ENCODE data around the gene PRODH.
"Not testable (repeated sequence)": the region's sequence is repeated elsewhere in the genome, so short reads cannot be mapped to it uniquely, and the experiment has no call there.

PRODH gene

DNA sequence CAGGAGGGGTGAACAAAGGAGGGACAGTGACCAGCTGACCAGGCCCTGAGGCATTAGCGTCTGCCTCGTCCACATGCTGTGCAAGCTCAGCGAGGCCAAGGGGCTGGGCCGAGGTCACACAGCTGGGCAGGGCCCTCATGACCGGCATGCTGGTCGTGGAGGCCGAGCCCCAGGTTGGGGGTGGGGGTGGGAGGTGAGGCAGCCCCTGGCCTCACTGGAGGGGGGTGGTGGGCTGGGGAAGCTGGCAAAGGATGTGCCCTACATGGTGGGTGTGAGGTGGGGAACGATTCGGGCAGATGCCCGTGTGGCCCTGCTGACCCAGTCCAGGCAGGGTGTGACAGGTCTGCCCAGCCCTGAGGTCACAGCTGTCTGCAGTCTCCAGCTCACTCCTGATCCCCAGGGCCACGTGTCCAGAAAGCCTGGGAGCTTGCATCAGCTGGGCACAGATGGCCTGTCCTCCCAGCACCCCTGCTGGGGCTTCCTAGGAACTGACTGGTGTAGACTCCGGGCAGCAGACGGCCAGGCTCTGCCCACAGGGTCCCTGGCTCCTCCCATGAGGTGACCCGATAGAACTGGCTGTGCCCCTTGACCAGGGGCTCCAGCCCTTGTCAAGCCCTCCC lies 31.4 kb upstream of the PRODH start:
- DNase-seq, result not testable (repeated sequence)

DNA sequence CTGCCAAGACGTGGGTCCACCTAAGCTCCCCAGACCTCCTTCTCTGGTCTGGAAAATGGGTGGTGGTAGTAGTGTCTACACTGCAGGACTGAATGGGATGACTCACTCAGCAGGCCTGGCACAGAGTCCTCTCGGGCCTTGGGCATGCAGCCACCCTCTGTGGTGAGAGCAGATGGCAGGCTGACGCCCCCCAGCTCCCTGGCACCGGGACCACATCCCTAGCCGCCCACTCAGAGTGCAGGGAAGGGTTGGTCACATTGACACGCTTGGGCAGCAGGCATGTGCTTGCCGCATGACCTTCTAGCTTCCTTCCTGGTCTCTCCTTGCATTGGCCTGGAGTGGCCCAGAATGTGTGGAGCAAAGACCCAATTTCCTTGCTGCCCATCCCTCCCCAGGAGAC lies 30.7 kb upstream of the PRODH start:
- no peak for DNase-seq

DNA sequence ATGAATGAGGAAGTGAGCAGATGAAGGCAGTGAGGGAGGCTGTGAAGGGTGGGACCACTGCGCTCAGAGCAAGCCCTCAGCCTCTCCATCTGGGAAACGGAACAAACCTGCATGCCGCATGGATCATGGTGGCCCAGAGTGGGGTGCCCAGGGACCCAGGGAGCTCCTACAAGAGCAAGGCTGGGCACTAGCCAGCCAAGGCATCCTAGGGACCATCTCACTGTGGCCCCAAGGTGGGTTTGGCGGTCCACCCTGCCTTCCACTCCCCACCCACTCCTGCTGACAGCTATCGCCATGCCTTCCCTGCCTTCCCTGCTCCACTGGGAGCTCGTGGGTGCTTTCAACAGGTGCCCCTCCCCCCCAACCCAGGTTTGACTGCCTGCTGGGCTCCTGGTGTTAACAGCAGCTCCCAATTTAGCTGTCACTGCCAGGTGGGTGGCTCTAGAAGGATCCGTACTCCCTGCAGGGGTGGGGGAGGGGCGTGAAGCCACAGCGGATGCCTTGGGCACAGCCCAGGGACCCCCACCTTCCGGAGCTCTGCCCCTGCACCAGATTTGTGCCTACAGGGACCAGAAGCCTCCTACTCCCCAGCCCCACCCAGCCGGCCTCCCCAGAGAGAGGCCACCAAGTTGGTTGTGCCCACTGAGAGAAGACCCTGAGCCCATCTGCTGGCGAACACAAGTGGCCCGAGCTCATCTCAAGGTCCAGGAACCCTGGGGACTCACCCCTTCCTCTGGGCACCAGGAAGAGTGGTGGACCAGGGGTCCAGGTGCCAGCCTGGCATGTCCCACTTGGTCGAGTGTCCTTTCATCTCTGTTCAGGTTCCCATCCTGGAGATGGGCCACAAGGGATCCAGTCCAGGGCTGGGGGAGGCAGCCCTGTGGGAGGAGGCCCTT lies 29.7 kb upstream of the PRODH start:
- no peak for DNase-seq

DNA sequence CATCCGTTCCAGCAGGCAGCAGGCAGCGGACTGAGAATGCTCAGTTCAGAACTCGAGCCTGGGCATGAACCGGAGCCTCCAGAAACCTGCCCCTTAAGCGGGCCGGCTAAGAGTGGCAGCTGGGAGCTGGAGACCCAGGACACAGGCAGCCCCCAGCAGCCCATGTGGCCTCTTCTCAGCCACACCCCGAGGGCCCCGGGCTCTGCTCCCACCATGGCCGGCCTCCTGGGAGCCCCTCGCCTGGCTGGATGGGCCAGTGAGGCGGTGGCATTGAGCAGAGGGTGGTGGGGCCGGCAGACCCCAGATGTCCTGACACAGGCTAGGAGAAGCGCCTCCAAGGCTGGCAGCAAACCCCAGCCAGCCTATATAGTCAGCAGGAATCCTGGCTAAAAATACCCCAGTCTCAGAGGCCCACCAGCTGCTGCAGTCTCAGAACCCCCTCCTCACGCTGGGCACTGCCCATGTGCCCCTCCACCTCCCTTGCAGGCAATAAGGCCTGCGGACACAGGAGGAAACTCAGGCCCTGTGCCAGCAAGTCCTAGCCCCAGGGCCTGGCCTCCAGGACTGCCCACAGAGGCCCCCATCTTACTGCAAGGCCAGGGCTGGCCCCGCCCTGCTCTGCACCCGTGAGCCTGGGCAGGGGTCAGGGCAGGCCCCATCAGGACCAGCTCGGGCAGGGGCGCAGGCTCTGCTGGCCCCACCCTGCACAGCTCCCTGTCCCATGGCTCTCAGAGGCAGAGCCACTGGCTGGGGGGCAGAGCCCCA lies 28.6 kb upstream of the PRODH start:
- DNase-seq, result not testable (repeated sequence)

DNA sequence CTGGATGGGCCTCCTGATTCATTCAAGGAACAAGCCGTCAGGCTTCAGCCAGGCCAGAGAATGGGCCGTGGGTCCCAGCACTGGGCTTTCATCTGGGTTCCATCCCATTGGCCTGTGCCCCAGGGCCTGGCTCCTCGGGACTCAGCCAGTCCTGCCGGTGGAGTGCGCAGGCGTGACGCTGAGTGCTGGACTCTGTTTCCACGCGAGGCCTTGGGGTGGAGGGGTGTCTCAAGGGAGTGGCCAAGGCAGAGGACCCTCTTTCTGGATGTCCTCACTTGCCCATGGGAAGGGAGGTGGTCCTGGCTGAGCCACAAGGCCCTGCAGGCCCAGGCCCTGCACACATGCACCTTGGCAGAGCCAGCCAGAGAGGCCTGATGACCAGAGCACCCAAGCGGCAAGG lies 28.0 kb upstream of the PRODH start:
- DNase-seq, result not testable (repeated sequence)

DNA sequence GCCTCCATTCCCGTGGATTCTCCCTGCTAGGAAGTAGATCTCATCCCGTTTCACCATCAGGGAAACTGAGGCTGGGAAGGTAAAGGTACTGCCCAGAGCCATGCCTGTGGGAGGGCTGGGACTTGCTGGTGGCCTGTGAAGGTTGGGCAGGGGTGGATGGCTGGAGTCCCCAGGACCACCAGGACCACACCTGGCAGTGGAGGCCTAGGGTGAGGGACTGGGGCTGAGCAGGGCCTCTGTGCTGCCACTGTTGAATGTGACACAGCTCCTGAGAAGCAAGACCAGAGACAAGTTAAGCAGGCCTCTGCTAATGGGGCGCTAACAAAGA lies 26.2 kb upstream of the PRODH start:
- DNase-seq, result no peak

DNA sequence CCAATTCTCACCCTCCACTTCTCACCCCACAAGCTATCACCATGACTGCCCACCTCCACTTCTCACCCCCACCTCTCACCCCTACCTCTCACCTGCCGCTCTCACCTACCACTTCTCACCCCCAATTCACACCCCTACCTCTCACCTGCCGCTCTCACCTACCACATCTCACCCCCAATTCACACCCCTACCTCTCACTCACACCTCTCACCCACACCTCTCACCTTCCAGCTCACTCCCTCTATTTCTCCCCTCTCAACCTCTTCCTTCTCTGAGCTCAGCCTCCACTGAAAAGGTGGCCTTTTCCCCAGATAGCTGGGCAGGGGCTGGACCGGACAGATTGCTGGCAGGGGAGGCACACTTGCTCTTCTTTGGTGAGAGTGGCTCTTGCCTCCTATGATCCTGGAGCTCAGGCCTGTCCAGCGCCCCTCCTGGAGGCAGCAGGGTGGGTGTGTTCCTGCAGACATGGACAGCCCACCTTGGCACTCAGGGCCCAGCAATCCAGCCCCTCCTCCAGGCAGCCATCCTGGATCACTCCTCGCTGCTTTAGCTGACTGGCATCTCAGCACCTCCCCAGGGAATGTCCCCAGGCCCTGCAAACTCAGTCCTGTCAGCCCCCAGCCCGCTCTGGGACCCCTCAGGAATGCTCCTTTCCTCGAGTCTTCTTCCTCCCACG lies 25.7 kb upstream of the PRODH start:
- not testable (repeated sequence) for DNase-seq

DNA sequence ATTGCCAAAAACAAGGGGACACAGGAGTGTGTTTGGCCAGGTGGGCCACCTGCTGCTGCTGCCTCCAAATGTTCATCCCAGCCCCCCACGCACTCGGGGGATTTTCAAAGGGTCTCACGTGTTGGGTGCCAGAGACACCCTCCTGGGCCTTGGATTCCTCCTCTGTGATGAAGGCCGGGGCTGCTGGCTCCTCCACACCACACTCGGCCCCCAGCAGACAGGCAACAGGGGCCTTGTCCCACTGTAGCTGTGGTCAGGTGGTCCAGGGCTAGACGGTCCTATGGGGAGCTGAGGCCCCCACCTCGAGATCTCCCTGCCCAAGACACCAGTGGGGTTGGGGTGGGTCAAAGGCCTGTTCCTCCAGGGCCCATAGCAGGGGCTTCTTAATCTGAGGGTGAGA lies 25.1 kb upstream of the PRODH start:
- not testable (repeated sequence) for DNase-seq

DNA sequence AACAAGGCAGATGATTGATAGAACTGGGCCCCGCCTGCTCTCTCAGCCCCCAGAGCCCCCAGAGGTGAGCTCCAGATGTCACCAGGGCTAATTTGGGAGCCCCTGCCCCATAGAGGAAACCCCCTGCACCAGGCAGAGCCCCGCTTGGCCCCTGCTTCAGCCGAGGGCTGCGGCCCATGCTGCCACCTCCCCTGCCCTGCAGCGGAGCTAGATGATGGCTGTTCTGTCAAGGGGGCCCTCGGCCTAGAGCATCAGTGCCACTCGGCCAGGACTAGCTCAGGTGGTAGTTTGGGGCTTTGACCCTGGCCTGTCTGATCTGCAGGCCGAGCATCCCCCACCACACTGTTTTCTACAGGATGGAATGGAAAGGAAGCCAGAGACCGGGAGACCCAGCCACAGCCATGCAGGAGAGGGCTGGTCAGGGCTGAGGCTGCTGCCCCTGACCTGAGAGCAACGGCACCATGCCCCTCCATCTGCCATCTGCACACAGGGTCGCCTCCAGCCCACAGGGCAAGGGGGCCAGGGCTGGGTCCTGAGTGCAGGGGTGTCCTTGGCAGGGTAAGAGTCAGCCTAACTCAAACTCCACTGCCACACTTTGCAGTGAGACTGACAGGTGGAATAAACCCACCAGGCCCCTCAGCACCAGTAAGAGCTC lies 24.2 kb upstream of the PRODH start:
- DNase-seq, result not testable (repeated sequence)

DNA sequence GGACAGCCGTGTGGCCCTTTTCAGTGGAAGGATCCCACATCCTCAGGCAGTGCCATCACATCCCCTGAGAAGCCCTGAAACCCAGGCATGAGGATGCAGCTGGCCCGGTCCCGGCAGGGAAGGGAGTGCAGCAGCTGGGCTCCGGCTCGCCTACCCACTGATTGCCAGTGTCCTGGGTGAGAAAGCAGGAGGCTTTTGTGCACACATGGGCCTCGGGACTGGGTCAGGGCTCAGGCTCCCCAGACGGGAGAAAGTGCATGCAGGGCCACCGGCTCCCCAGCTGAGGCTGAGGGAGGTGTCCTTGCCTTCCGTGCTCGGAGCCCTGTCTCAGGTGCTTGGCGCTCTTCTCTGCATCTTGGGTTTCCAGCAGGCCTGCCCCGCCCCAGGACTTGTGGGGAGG lies 23.6 kb upstream of the PRODH start:
- not testable (repeated sequence) for DNase-seq

DNA sequence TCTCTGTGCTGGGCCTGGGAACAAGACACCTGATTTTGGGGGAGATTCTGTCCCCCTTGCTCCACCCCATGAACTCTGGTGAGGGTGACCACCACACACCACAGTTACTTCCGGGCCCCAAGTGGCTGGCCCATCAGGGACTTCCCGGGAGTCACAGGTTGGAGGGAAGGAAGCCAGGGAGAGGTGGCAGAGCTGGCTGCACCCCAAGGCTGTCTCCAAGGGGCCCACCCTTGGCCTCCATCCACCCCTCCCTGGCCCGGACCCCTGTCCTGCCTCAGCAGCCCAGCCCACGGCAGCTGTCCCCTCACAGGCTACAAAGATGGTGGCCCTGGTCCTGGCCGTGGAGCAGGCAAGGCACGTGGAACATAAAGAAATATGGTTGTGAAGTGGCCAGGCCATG lies 23.2 kb upstream of the PRODH start:
- not testable (repeated sequence) for DNase-seq

DNA sequence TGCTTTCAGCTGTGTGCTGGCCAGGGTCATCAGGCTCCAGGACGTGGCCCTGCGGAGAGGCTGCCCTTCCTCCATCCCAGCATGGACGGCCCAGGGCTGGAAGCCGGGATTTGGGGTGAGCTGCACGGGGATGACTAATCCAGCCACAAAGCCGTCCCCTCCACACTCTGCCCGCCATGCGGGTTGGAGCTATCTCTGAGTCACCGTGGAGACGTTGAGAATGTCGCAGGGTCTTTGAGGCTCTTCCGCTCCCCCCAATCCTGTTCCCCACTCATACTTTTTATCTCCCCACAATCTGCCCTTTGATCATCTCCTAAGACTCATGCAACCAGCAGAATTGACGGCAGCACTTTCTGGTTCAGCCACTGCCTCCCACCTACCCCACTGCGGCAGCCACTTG lies 22.6 kb upstream of the PRODH start:
- DNase-seq, result not testable (repeated sequence)

DNA sequence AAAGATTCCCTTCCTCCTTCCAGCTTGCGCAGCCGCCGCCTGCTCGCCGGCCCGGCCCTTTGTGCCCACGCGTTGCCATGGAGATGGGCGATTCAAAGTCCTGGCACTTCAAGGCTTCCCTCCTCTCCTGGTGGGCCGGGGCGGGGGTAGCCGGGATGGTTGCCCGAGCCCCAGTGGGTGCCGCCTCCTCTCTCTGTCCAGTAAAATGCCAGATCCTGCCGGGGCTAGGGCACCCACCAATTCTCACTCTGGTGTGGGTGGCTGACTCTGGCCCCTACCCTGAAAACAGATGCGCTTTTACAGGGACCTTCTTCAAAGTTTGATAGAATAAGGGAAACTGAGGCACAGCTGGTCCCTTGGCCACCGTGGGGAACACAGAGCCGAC lies 22.2 kb upstream of the PRODH start:
- DNase-seq, result not testable (repeated sequence)

DNA sequence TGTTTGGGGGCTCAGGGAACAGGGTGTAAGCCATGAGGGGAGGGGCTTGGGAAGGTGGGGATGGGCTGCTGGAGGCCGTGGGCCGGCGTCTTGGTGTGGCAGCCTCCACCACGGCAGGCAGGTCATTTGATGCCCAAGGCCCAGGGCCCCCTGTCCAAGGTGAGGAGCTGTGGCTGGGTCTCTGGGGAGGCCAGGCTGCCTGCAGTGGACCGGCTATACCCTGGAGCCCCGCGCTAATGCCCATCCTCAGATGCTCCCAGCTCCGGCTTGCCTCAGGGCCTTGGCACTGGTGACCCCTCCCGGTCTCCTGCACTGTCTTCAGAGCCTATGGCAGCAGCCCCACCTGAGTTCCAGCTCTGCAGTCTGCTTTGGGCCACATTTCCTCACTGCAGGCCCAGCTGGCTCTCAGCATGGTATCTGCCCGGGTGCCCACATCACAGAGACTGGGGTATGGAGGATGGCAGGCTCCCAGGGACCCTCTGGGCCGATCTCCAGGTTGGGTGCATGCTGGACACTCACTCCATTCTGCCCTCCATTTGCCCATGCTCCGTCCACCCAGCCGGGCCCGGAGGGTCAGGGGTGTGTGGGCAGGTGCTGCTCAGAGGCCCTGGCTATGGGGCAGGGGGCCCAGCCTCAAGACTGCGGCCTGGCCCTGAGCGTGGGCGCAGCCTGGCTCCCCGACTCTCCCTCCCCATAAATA lies 21.7 kb upstream of the PRODH start:
- not testable (repeated sequence) for DNase-seq

DNA sequence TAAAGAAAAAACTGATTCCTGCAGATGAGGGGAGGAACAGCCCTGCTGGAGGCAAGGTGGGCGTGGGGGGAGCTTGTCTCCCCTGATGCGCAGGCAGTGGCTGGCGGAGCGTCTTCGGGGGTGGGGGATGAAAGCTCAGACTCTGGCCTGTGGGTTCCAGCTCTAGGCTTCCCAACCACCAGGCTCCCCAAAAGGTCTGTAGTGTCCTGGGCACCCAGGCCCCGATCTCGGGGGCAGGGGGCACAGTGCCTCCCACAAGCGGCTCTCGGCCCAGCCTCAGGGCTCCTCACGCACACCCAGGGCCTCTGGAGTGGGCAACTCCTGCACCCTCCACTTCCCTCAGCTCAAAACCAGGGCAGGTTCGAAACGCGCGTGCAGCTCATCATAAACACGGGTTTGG lies 20.9 kb upstream of the PRODH start:
- not testable (repeated sequence) for DNase-seq

DNA sequence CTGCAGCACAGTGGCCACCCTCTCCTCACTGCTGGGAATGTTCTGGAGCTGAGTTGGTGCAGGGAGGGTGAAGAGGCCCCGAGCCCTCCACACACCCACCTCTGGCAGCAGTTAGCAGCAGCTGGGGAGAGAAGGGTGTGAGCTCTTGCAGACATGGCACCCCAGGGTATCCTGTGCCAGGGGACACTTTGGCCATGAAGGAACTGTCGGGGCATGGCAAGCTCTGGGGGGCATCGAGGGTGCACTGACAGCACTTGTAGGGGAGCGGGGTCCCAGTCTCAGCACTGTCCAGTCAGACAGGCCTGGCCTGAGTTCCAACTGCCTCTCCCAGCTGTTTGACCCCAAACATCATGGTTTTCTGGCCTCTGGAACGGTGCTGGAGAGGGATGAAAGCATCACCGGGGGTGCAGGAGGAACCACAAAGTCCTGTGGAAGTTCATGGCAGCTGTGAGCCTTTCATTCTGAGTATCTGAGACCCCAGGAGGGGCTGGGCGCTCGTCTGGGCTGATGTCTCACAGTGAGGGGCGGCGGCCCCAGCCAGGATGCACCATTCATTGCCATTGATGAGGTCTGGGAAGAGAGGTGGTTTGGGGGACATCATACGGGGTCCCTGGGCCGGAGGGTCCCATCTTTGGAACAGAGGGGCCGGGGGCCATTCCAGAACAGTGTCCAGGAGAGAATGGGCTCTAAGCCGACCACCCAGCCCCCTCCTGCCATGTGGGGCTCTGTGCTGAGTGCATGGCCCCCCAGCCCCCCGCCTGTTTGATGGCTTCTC lies 20.2 kb upstream of the PRODH start:
- DNase-seq, result not testable (repeated sequence)

DNA sequence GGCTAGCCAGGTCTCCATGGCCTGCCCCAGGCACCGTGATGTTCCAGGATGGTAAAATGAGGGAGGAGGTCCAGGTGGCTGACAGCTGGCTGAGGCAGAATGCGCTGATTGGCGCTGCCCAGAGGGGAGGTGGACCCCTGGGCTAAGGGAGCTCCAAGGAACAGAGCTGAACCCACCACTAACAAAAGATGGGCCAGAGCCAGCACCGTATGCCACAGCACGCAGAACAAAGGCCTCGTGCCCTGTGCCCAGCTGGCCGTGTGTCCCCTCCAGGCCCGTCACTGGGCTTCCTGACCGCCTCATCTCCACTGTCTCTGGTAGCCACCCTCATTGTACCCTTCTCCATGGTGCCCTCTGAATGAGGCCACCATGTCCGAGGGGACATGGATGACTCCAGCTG lies 19.6 kb upstream of the PRODH start:
- no peak for DNase-seq

DNA sequence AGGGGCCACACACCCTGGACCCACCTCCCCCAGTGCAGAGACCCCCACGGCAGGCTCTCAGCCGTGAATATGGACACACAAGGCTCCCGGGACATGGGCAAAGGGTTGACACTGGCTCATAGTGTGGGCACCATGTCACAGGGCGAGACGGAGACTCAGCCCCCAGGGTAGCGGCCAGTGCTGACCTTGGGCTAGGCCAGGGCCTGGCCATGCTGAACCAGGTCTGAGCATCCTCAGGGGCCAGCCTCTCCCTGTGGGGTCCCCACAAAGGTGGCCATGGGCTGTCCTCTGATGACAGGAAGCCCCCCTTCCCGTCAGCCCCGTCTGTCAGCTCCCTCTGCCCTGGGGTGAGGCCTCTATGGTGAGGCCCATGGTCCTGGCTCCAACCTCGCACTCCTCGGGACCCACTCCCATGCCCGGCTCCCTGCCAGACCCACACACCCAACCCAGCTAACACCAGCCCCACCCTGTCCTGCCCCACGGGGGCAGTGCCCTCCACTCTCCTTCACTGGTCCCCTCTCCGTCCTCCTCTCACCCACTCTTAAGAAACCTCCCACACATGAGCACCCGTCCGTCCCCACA lies 19.0 kb upstream of the PRODH start:
- no peak for DNase-seq

DNA sequence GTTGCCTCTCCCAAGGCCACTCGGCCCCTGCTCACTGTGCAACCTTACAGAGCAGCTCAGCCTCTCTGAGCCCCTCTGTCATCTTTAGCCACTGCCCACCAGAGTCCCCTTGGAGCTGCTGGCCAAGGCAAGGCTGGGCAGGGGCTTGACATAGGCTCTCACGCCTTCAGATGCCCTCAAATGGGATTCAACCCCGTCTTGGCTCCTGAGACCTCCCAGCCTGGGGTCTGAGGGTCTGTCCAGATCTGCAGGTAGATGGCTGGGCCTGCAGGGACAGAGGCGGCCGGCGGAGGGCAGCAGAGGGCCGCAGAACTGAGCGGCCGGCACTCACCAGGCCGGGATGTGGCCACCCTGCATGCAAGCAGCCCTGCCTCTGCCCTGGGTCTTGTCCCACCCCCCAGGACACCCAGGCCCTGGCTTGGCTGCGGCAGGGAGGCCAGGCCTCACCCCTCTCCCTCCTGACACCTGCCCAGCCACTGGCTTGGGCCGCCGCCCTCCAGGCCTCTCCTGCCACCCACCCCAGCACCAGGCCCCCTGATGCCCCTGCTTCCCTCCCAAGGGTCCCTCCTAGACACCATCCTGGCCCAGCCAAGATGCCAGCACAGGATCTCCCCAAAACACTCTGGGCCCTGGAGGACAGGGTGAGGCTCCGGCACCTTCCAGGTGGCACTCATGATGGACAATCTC lies 18.4 kb upstream of the PRODH start:
- peak; percentile 29 to 30 for DNase-seq

DNA sequence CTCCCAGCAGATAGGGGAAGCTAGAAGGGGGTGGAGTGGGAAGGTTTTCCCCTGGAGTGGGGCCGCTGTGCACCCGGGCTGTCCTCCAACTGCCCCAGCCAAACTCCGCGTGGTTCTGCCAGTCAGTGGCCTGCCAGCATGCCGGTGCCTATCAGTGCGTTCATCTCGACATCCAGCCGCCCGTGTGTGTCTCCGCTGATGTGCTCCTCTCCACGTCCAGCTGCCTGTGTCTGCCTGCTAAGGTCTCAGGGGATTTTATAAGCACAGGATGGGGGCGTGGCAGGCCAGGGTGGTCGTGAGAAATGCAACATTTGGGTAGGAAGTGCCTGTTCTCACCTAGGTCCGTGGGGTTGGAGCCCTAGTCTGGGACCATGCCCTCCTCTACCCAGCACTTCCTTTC lies 17.0 kb upstream of the PRODH start:
- not testable (repeated sequence) for DNase-seq
